ENCODE measurements around the gene VPS41.
"Not testable (repeated sequence)": the region's sequence is repeated elsewhere in the genome, so short reads cannot be mapped to it uniquely, and the experiment has no call there.

VPS41 gene

DNA sequence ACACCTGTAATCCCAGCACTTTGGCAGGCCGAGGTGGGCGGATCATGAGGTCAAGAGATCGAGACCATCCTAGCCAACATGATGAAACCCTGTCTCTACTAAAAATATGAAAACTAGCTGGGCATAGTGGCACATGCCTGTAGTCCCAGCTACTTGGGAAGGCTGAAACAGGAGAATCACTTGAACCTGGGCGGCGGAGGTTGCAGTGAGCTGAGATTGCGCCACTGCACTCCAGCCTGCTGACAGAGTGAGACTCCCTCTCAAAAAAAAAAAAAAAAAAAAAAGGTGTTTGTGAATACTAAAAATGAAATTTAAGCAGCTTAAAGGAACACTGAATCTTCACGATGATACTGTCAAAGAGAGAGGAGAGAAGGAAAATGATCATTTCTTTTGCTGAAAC lies 54.0 kb downstream of the VPS41 start:
- DNase-seq (ENCODE audit: low read depth), result not testable (repeated sequence)

- no peak for DNase-seq (ENCODE audit: low read depth)
Measured at GRCh38 chr7:38851321-38851720, 57.7 kb downstream of the VPS41 start.

DNA sequence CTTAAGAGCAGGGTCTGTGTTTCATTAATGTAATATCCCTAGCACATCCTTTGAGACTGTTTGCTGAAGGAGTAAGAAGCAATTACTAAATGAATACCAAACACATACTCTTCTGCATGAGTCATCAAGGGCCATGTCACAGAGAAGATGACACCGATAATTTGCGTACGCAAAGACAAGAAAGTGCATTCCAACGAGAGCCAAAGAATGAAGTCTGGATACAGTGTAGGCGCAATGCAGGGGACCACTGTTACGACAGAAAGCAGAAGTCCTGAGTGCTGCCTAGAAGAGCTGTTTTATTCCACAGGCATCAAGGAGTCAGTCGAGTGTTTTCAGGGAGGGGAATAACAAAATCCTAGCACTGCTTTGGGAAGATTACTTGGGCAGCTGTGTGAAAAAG lies 62.7 kb downstream of the VPS41 start:
- DNase-seq (ENCODE audit: low read depth), result no peak

DNA sequence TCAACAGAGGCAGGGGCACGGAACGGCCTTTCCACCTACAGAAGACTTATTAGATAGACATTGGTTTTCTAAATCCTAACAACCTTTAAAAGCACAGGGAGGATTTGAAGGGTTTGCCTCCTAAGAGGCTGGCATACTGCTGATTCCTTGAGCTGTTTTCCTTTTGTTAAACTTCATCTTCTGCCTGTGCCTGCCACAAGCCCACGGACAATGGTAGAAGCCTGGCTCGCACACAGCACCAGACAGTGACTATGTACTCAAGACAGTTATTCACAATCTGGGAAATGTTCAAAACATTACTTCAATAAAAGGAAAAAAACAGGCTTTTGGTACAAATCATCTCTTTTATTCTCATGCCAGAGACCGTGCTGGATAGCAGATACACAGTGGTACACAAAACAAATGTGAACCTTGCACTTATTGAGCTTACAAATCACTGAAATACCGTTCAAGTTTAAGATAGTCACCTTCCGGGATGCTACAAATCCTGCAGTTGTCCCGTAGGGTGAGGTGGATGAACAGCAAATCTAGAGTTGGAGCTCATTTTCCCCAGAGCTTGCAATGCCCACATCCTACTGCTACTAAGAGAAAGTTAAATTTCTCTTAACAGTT lies 63.9 kb downstream of the VPS41 start:
- no peak for DNase-seq (ENCODE audit: low read depth)

DNA sequence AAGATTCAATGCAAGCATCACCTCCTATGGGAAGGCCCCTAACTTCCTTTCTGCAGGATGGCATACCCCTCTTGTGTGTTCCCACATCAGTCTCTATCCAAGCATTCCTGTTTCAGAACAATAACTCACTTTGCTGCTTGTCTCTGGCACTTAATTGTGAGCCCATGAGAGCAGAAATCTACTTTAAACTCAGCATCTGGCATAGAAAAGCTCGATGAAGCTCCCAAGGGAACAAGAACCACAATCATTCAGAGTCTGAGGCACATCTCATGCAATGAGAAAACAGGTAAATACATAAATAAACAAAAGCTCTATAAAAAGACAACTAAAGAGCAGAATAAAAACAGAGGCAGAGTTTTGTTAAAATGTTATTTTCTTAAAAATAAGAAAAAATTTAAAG lies 66.2 kb downstream of the VPS41 start:
- no peak for DNase-seq (ENCODE audit: low read depth)

- no peak for DNase-seq (ENCODE audit: low read depth)
Measured at GRCh38 chr7:38840736-38841460, 68.1 kb downstream of the VPS41 start.

DNA sequence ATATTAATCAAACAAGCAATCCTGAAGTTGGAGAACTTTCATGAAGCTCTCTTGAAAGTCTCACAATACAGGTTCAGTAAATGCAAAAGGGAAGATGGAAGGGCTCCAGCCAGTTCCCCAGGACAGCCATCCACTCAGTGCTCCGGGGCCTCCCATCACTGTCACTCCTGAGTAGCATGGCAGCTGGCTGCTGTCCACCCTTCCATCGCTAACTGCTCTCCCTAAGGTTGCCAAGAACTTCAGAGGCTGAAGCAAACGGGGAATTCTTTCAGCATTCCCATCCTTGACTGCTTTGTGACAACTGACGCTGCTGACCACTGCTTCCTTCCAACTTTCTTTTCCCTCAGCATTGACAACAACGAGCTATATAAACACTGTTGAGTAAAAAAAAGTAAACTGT lies 69.1 kb downstream of the VPS41 start:
- no peak for DNase-seq (ENCODE audit: low read depth)

GRCh38 chr7:38838725-38839385 lies 70.1 kb downstream of the VPS41 start:
- no peak for DNase-seq (ENCODE audit: low read depth)

- DNase-seq (ENCODE audit: low read depth), result no peak
Measured at GRCh38 chr7:38834357-38834756, 74.6 kb downstream of the VPS41 start.

DNA sequence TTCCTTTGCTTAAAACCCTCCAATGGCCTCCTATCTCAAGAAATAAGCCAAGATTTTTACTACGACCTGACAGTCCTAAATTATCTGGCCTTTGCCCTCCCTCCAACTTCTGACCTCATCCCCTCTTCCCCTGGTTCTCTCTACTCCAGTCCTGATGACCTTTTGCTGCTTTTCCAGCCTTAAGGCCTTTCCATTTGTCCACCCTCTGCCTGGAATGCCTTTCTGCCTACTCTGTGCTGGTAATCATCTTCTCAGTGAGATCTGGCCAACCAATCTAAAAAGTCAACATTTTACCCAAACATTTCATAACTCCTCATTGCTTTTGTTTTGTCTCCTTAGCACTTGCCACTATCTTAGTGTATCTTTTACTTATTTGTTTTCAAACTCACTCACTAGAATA lies 75.7 kb downstream of the VPS41 start:
- no peak for DNase-seq (ENCODE audit: low read depth)

GRCh38 chr7:38831259-38831996 lies 77.6 kb downstream of the VPS41 start:
- DNase-seq (ENCODE audit: low read depth), result no peak

- DNase-seq (ENCODE audit: low read depth), result no peak
Measured at GRCh38 chr7:38830826-38831225, 78.2 kb downstream of the VPS41 start.

DNA sequence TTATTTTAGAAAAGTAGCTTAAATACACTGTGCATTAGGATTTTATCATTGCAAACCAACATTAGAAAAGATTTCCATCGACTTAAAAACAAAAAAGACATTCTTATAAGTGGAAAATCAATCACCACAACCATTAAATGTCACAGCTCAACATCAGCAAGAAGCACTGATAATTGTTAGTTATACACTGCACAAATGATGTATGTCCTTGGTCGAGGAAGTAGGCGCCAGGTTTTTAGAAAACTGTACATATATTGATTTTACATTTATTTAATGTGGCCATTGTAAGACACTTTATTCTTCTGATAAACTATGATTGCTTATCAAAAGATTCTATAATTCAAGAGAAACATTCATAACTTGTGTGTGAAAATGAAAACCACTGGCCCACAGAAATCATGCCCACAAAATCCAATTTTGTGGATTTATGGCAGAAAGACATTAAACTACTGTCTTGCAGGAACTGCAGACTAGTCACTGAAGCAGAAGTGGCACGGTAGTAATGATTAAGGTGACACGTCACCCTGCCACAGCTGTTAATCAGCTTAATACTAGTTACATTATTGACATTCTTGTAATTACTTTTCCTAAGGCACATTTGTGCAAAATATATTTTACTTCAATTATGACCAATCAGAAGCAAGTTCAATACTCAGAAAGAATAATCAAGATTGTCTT lies 79.4 kb downstream of the VPS41 start:
- DNase-seq (ENCODE audit: low read depth), result no peak

GRCh38 chr7:38828026-38828425 lies 81.0 kb downstream of the VPS41 start:
- no peak for DNase-seq (ENCODE audit: low read depth)

GRCh38 chr7:38825721-38826440 lies 83.1 kb downstream of the VPS41 start:
- no peak for DNase-seq (ENCODE audit: low read depth)

GRCh38 chr7:38824948-38825347 lies 84.0 kb downstream of the VPS41 start:
- no peak for DNase-seq (ENCODE audit: low read depth)

- no peak for DNase-seq (ENCODE audit: low read depth)
Measured at GRCh38 chr7:38822549-38822948, 86.4 kb downstream of the VPS41 start.

- DNase-seq (ENCODE audit: low read depth), result no peak
Measured at GRCh38 chr7:38820571-38820970, 88.4 kb downstream of the VPS41 start.

GRCh38 chr7:38819463-38819862 lies 89.5 kb downstream of the VPS41 start:
- no peak for DNase-seq (ENCODE audit: low read depth)

DNA sequence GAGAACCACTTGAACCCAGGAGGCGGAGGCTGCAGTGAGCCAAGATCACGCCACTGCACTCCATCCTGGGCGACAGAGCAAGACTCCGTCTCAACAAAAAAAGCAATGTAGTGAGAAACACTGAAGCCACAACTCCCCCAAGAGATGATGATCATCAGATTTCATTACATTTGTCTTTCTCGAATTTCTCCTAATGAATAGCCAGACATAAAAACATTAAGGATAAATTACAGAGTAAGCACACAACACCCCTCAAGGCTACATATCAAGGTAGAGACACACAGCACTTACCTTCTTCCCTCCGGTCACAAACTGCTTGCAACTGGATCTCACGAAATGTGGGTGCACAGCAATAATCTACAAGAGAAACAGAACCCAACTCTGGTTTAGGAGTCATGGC lies 91.5 kb downstream of the VPS41 start:
- no peak for DNase-seq (ENCODE audit: low read depth)

DNA sequence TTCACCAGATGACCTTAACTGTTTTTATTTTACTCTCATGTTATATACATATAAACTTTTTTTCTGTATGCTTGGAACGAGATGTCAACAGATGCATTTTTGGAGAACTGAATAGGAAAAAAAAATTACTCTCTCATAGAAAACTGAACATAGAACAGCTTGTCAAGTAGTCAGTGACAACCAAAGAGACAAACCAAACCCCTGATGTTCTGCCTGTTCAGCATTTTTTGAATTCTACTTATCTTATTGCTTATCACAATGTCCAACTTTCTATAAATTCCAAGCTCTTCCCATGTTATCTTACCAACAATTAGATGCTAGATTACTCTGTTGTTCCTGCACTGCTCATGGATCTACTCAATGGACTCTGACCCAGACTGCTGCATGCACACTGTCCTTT lies 95.2 kb downstream of the VPS41 start:
- DNase-seq (ENCODE audit: low read depth), result no peak

DNA sequence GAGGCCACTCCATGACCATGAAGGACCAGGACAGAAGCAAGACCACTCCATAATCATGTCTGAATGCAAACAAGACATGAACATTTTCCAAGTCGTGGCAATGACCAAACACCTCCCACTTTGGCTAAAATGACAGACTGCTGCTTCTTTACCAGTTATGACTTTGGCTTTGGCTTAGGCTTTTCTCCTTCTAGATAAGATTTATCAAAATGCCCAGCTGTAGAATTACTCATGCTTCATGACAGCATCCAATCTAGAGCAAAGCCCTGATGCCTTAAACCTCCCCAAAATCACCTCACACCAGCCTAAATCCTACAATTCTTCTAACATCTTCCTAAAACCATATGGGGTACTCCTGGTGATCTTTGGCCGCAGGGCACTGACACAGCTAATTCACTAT lies 102.1 kb downstream of the VPS41 start:
- no peak for DNase-seq (ENCODE audit: low read depth)

All from stimulated activated CD8-positive, alpha-beta memory T cell treated with anti-CD3 and anti-CD28 coated beads, Interleukin-7, amount 100 ng/mL, for 24 hours (primary cell).